Measurements from ENCODE around the gene MGST1. TPM values are rescaled to one million over a fixed set of nuclear protein-coding genes. Genes with fewer than 3 reads are reported as not detected.

Gene MGST1
- total and polyA plus RNA-seq, 2 experiments from 2014 or later, result 44.8 to 261 TPM

- Histone ChIP-seq H3K4me3 (peak overlapping the region; percentile 44), H3K4me1 (ENCODE audit: low read depth) (peaks cover 17% of the 10 kb centered on the region), H3K27me3 (no peaks in the 10 kb centered on the region), H3K27ac (no peak overlapping the region), H3K36me3 (no peaks in the 10 kb centered on the region), H3K9me3 (ENCODE audit: low read depth) (no peaks in the 10 kb centered on the region)
- TF ChIP-seq CTCF (IDR thresholded peaks at IDR 0.05; ENCODE audit: low read depth, low read length), result no peak
- DNase-seq (ENCODE audit: low read depth in 1 of 2, low spot score in 1 of 2), result peak in 1 of 2 donors; percentile 96
Observed at GRCh38 chr12:16349131-16349460, 1.7 kb downstream of the MGST1 start.

- Histone ChIP-seq H3K4me1 (ENCODE audit: low read depth) (peaks cover 17% of the 10 kb centered on the region), H3K4me3 (no peak overlapping the region), H3K27ac (no peak overlapping the region), H3K36me3 (no peaks in the 10 kb centered on the region), H3K9me3 (ENCODE audit: low read depth) (no peaks in the 10 kb centered on the region), H3K27me3 (no peaks in the 10 kb centered on the region)
- peak in 1 of 2 donors; percentile 98 for DNase-seq (ENCODE audit: low read depth in 1 of 2, low spot score in 1 of 2)
- no peak for TF ChIP-seq CTCF (IDR thresholded peaks at IDR 0.05; ENCODE audit: low read depth, low read length)
Observed at GRCh38 chr12:16350682-16351081, 3.2 kb downstream of the MGST1 start.

- no peak for TF ChIP-seq CTCF (IDR thresholded peaks at IDR 0.05; ENCODE audit: low read depth, low read length)
- no peaks in the 10 kb centered on the region for H3K9me3 ChIP-seq (ENCODE audit: low read depth)
- H3K27ac ChIP-seq, result peak overlapping the region; percentile 83
- H3K27me3 ChIP-seq, result no peaks in the 10 kb centered on the region
- DNase-seq (ENCODE audit: low read depth in 1 of 2, low spot score in 1 of 2), result peak; percentile 31 to 86
- H3K36me3 ChIP-seq, result no peaks in the 10 kb centered on the region
- H3K4me1 ChIP-seq (ENCODE audit: low read depth), result peaks cover 17% of the 10 kb centered on the region
- no peak overlapping the region for H3K4me3 ChIP-seq
Observed at GRCh38 chr12:16352481-16352880, 5.0 kb downstream of the MGST1 start.

- H3K27ac ChIP-seq, result peak overlapping the region; percentile 26
- DNase-seq (ENCODE audit: low read depth in 1 of 2, low spot score in 1 of 2), result no peak
- TF ChIP-seq CTCF (IDR thresholded peaks at IDR 0.05; ENCODE audit: low read depth, low read length), result no peak
- H3K4me1 ChIP-seq (ENCODE audit: low read depth), result peaks cover 12% of the 10 kb centered on the region
- no peaks in the 10 kb centered on the region for H3K36me3 ChIP-seq
- H3K4me3 ChIP-seq, result no peak overlapping the region
- H3K9me3 ChIP-seq (ENCODE audit: low read depth), result no peaks in the 10 kb centered on the region
- no peaks in the 10 kb centered on the region for H3K27me3 ChIP-seq
Observed at GRCh38 chr12:16358878-16359277, 11.4 kb downstream of the MGST1 start.

- Histone ChIP-seq H3K27me3 (no peaks in the 10 kb centered on the region), H3K4me1 (ENCODE audit: low read depth) (peaks cover 12% of the 10 kb centered on the region), H3K4me3 (no peak overlapping the region), H3K36me3 (no peaks in the 10 kb centered on the region), H3K9me3 (ENCODE audit: low read depth) (no peaks in the 10 kb centered on the region), H3K27ac (peak overlapping the region; percentile 26)
- DNase-seq (ENCODE audit: low read depth in 1 of 2, low spot score in 1 of 2), result peak; percentile 65 to 78
- peak; percentile 84 for TF ChIP-seq CTCF (IDR thresholded peaks at IDR 0.05; ENCODE audit: low read depth, low read length)
Observed at GRCh38 chr12:16359512-16360491, 12.4 kb downstream of the MGST1 start.

Measured in cardiac muscle cell (in vitro differentiated cells and primary cell).